Measurements from ENCODE around the gene SUFU. TPM values are rescaled to one million over a fixed set of nuclear protein-coding genes. Genes with fewer than 3 reads are reported as not detected.

The SUFU gene
- total RNA-seq, 1 experiment from 2014 or later: 2.7 TPM

GRCh38 chr10:102519246-102519825, 15.6 kb downstream of the SUFU start:
- no peak for ATAC-seq
- no peak overlapping the region for H3K4me3 ChIP-seq (ENCODE audit: low read length)
- intact Hi-C loops (cut with micrococcal nuclease): no loop called here
- H3K36me3 ChIP-seq (ENCODE audit: low read depth, low read length): no peaks in the 10 kb centered on the region
- no peaks in the 10 kb centered on the region for H3K9me2 ChIP-seq (replicated peaks; ENCODE audit: low read length)
- no TSS peak for BruUV-seq (replicated peaks)
- no peaks in the 10 kb centered on the region for H3K9me3 ChIP-seq (ENCODE audit: low read length)
- H3K4me2 ChIP-seq (ENCODE audit: low read length): no peak overlapping the region
- H3K27ac ChIP-seq (ENCODE audit: low read length): no peak overlapping the region
- no peak overlapping the region for H2AFZ ChIP-seq (ENCODE audit: low read length)
- H3K27me3 ChIP-seq (ENCODE audit: low read length): no peaks in the 10 kb centered on the region
- no peak overlapping the region for H3K9ac ChIP-seq (ENCODE audit: low read length)
- CTCF ChIA-PET: no interaction called here
- DNase-seq: no peak
- no peaks in the 10 kb centered on the region for H3K4me1 ChIP-seq (ENCODE audit: insufficient read depth, low read length)
- H4K20me1 ChIP-seq (ENCODE audit: low read length): no peaks in the 10 kb centered on the region
- TF ChIP-seq EZH2phosphoT487 (IDR thresholded peaks at IDR 0.05; ENCODE audit: borderline replicate concordance, low read length): no peak
- TF ChIP-seq CTCF (conservative IDR thresholded peaks at IDR 0.05; ENCODE audit: low read depth, low read length): no peak
- no peak for TF ChIP-seq EZH2 (IDR thresholded peaks at IDR 0.05; ENCODE audit: low read length, unreplicated experiment)
- POLR2A ChIA-PET (ENCODE audit: unreplicated experiment): no interaction called here
- H3K79me2 ChIP-seq (ENCODE audit: low read length): no peaks in the 10 kb centered on the region
- no peaks in the 10 kb centered on the region for H3F3A ChIP-seq (ENCODE audit: low read length, unreplicated experiment)

DNA sequence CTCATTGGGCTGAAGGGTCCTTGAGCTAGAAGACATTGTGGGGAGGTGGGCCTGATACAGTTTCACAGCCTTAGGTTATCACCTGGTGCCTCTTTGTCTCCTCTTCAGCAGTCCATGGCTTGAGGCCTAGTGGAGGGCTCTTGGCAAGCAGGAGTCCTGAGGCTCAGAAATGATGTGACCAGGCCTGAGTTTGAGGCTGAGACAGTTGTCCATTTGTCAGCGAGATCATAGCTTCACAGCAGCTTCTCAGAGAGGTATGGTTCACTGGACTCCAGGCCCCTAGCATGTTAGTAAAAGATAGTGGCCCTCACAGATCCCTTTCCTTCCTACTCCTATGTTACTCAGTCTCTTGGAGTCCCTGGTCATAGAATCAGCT, 19.1 kb downstream of the SUFU start:
- no peak for ATAC-seq
- no peak overlapping the region for H2AFZ ChIP-seq (ENCODE audit: low read length)
- no peak for DNase-seq

More for the DNA sequence above, 19.1 kb downstream of the SUFU start:
- no peak overlapping the region for H3K4me3 ChIP-seq (ENCODE audit: low read length)
- no peaks in the 10 kb centered on the region for H4K20me1 ChIP-seq (ENCODE audit: low read length)
- no peaks in the 10 kb centered on the region for H3K36me3 ChIP-seq (ENCODE audit: low read depth, low read length)
- H3K9me2 ChIP-seq (replicated peaks; ENCODE audit: low read length): no peaks in the 10 kb centered on the region
- TF ChIP-seq EZH2 (IDR thresholded peaks at IDR 0.05; ENCODE audit: low read length, unreplicated experiment): no peak
- TF ChIP-seq EZH2phosphoT487 (IDR thresholded peaks at IDR 0.05; ENCODE audit: borderline replicate concordance, low read length): no peak
- no peak for TF ChIP-seq CTCF (conservative IDR thresholded peaks at IDR 0.05; ENCODE audit: low read depth, low read length)
- H3K4me2 ChIP-seq (ENCODE audit: low read length): no peak overlapping the region
- BruUV-seq (replicated peaks): no TSS peak
- intact Hi-C loops (cut with micrococcal nuclease): no loop called here
- H3K27me3 ChIP-seq (ENCODE audit: low read length): no peaks in the 10 kb centered on the region
- H3K27ac ChIP-seq (ENCODE audit: low read length): no peak overlapping the region
- H3K9me3 ChIP-seq (ENCODE audit: low read length): no peaks in the 10 kb centered on the region
- no peak overlapping the region for H3K9ac ChIP-seq (ENCODE audit: low read length)
- H3K4me1 ChIP-seq (ENCODE audit: insufficient read depth, low read length): no peaks in the 10 kb centered on the region
- no peaks in the 10 kb centered on the region for H3K79me2 ChIP-seq (ENCODE audit: low read length)
- no peaks in the 10 kb centered on the region for H3F3A ChIP-seq (ENCODE audit: low read length, unreplicated experiment)
- POLR2A ChIA-PET (ENCODE audit: unreplicated experiment): no interaction called here
- CTCF ChIA-PET: no interaction called here
